ENCODE results near the gene DAND5. TPM values are rescaled to one million over a fixed set of nuclear protein-coding genes. Genes with fewer than 3 reads are reported as not detected.

The DAND5 gene
- total and polyA plus RNA-seq, 2 of the 13 experiments (the other 11 are each of a cell fraction or from before 2014, with no cell fraction given): 0.04 TPM; not detected in 1

GRCh38 chr19:13012690-13013608 is 43.6 kb downstream of the DAND5 start (continued):
- no peak for TF ChIP-seq ZNF639 (CRISPR knock-in tag; conservative IDR thresholded peaks at IDR 0.05)
- TF ChIP-seq KLF13 (CRISPR knock-in tag; IDR thresholded peaks at IDR 0.05): no peak
- no peak; the same call in 1 of the 2 replicates for TF ChIP-seq ZFP90 (CRISPR knock-in tag; IDR thresholded peaks at IDR 0.05; ENCODE audit: borderline replicate concordance)
- TF ChIP-seq, protein P1, sequence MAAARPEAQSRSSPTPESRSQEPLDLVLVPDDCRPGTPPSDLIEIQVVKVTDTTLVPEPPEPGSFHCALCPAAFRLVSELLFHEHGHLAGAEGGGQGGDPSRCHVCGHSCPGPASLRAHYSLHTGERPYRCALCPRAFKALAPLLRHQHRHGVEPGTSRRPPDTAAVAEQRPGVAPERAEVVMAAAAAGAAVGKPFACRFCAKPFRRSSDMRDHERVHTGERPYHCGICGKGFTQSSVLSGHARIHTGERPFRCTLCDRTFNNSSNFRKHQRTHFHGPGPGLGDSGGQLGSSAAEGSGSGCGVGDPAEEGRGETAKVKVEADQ (CRISPR knock-in tag; IDR thresholded peaks at IDR 0.05; ENCODE audit: borderline replicate concordance): no peak
- no peak for TF ChIP-seq ZNF646 (CRISPR knock-in tag; IDR thresholded peaks at IDR 0.05)
- no peak for TF ChIP-seq SP5 (CRISPR knock-in tag; IDR thresholded peaks at IDR 0.05; ENCODE audit: borderline replicate concordance, low read depth)
- no peak for TF ChIP-seq ZNF766 (CRISPR knock-in tag; IDR thresholded peaks at IDR 0.05; ENCODE audit: borderline replicate concordance)
- TF ChIP-seq NFRKB (IDR thresholded peaks at IDR 0.05): no peak
- no peak for TF ChIP-seq ATF1 (CRISPR knock-in tag; IDR thresholded peaks at IDR 0.05)
- no peak for TF ChIP-seq CREB3 (CRISPR knock-in tag; IDR thresholded peaks at IDR 0.05)
- TF ChIP-seq MLLT10 (CRISPR knock-in tag; IDR thresholded peaks at IDR 0.05): no peak
- TF ChIP-seq SMAD1 (CRISPR knock-in tag; IDR thresholded peaks at IDR 0.05; ENCODE audit: borderline replicate concordance, low read depth): no peak; the same call in 1 of the 2 replicates
- TF ChIP-seq, protein P2, sequence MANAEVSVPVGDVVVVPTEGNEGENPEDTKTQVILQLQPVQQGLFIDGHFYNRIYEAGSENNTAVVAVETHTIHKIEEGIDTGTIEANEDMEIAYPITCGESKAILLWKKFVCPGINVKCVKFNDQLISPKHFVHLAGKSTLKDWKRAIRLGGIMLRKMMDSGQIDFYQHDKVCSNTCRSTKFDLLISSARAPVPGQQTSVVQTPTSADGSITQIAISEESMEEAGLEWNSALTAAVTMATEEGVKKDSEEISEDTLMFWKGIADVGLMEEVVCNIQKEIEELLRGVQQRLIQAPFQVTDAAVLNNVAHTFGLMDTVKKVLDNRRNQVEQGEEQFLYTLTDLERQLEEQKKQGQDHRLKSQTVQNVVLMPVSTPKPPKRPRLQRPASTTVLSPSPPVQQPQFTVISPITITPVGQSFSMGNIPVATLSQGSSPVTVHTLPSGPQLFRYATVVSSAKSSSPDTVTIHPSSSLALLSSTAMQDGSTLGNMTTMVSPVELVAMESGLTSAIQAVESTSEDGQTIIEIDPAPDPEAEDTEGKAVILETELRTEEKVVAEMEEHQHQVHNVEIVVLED (CRISPR knock-in tag; IDR thresholded peaks at IDR 0.05; ENCODE audit: borderline replicate concordance): no peak
- no peak for TF ChIP-seq MTA3 (CRISPR knock-in tag; IDR thresholded peaks at IDR 0.05)

All from HepG2 (cell line).